ENCODE measurements around the gene GRID2. TPM values are rescaled to one million over a fixed set of nuclear protein-coding genes. Genes with fewer than 3 reads are reported as not detected.

Gene GRID2
- total and polyA plus RNA-seq, 2 of the 4 experiments (the other 2 are of a cell fraction): under 0.01 TPM; not detected in 1

GRCh38 chr4:93730251-93730650, 1426.5 kb downstream of the GRID2 start:
- intact Hi-C loops (cut with micrococcal nuclease) (no loop called here), in situ Hi-C loops (cut with MboI; ENCODE audit: low sequenced_read_pairs) (no loop called here), dilution Hi-C loops (cut with HindIII; ENCODE audit: low sequenced_read_pairs, unreplicated experiment) (no loop called here)
- Histone ChIP-seq H4K20me1 (ENCODE audit: insufficient read depth, low read length) (no peaks in the 10 kb centered on the region), H3K56ac (ENCODE audit: extremely low read depth, insufficient read depth, low read length) (no peak overlapping the region), H4K5ac (ENCODE audit: low read depth, low read length) (no peak overlapping the region), H3K18ac (ENCODE audit: low read depth, low read length) (no peak overlapping the region), H2AK9ac (replicated peaks; ENCODE audit: low read depth, low read length, poor library complexity) (no peak overlapping the region), H3K4me3 (ENCODE audit: insufficient read depth, low read depth, low read length) (no peak overlapping the region), H2BK5ac (ENCODE audit: low read depth, low read length, poor library complexity, severe bottlenecking) (no peak overlapping the region), H3K4me1 (ENCODE audit: control insufficient read depth, insufficient read depth, low read length) (no peaks in the 10 kb centered on the region), H3K27me3 (ENCODE audit: control insufficient read depth, insufficient read depth, low read length) (no peaks in the 10 kb centered on the region), H3K4me2 (ENCODE audit: low read depth, low read length) (no peak overlapping the region), H2BK120ac (ENCODE audit: low read depth, low read length) (no peak overlapping the region), H3K27ac (ENCODE audit: insufficient read depth, low read length) (no peak overlapping the region), H3K79me1 (ENCODE audit: low read depth in 1 of 2, low read length in 2 of 2) (no peaks in the 10 kb centered on the region), H3K9ac (ENCODE audit: low read depth, low read length) (no peak overlapping the region), H4K8ac (ENCODE audit: low read depth in 2 of 2, low read length in 2 of 2) (no peak overlapping the region), H3K14ac (replicated peaks; ENCODE audit: low read depth, low read length) (no peak overlapping the region), H3K9me1 (ENCODE audit: insufficient read depth, low read length) (no peaks in the 10 kb centered on the region), H3K36me3 (ENCODE audit: control insufficient read depth, insufficient read depth, low read length) (no peaks in the 10 kb centered on the region), H2BK15ac (ENCODE audit: low read depth, low read length) (no peak overlapping the region), H3K23ac (ENCODE audit: low read depth, low read length) (no peak overlapping the region), H2BK20ac (ENCODE audit: low read depth, low read length) (no peak overlapping the region), H2AK5ac (ENCODE audit: low read depth, low read length) (no peak overlapping the region), H3K4ac (ENCODE audit: low read depth, low read length) (no peak overlapping the region), H2AFZ (replicated peaks; ENCODE audit: low read length, poor library complexity) (no peak overlapping the region), H4K91ac (ENCODE audit: insufficient read depth, low read depth, low read length) (no peak overlapping the region), H3K9me3 (ENCODE audit: control insufficient read depth, insufficient read depth, low read length) (no peaks in the 10 kb centered on the region)
- DNase-seq (no peak), ATAC-seq (ENCODE audit: low read depth) (no peak)
- WGBS, 2 experiments (ENCODE audit: extremely low coverage in 2 of 2, insufficient read length in 1 of 2): no CpG with 5 or more reads among the region's 1 CpG
- no peak for TF ChIP-seq ELK1 (IDR thresholded peaks at IDR 0.05; ENCODE audit: borderline replicate concordance, low read depth, low read length)
- no peak for TF ChIP-seq RFX5 (IDR thresholded peaks at IDR 0.05; ENCODE audit: low read depth, low read length)
- TF ChIP-seq MXI1 (IDR thresholded peaks at IDR 0.05; ENCODE audit: borderline replicate concordance, low read depth, low read length): no peak
- no peak for TF ChIP-seq RAD21 (IDR thresholded peaks at IDR 0.05; ENCODE audit: low read length)
- TF ChIP-seq POLR2A (IDR thresholded peaks at IDR 0.05; ENCODE audit: low read depth, low read length): no peak
- TF ChIP-seq CEBPB (IDR thresholded peaks at IDR 0.05; ENCODE audit: low read depth, low read length): no peak
- no peak for TF ChIP-seq BHLHE40 (IDR thresholded peaks at IDR 0.05; ENCODE audit: low read depth, low read length)
- TF ChIP-seq SMC3 (IDR thresholded peaks at IDR 0.05; ENCODE audit: low read depth, low read length): no peak
- TF ChIP-seq USF2 (IDR thresholded peaks at IDR 0.05; ENCODE audit: low read depth, low read length): no peak
- TF ChIP-seq RCOR1 (IDR thresholded peaks at IDR 0.05; ENCODE audit: insufficient replicate concordance, low read length): no peak
- TF ChIP-seq MAZ (IDR thresholded peaks at IDR 0.05; ENCODE audit: borderline replicate concordance, low read depth, low read length): no peak
- no peak for TF ChIP-seq CHD1 (IDR thresholded peaks at IDR 0.05; ENCODE audit: low read depth, low read length)
- no peak for TF ChIP-seq NFE2L2 (IDR thresholded peaks at IDR 0.05; ENCODE audit: low read depth, low read length)
- no peak for TF ChIP-seq CTCF (conservative IDR thresholded peaks at IDR 0.05; ENCODE audit: low read depth, low read length)
- no peak for TF ChIP-seq FOS (IDR thresholded peaks at IDR 0.05; ENCODE audit: low read depth, low read length)
- no peak for TF ChIP-seq MAFK (IDR thresholded peaks at IDR 0.05; ENCODE audit: low read depth, low read length)
- ChIA-PET CTCF (no interaction called here), POLR2A (ENCODE audit: unreplicated experiment) (no interaction called here)
- no TSS peak for BruUV-seq (replicated peaks)
